HEK293 (cell line): ENCODE results near the gene GTF3C5.

ENCODE experiments used
- CTCF ChIA-PET: fragments of 350-600 bp; formaldehyde crosslinking; extraction: SDS; loops from one replicate; lab custom pipeline; 2021; ENCODE audit warnings: antibody characterized with exemption; lab: Yijun Ruan, JAX
- POLR2A ChIA-PET: fragments of 300-600 bp; formaldehyde crosslinking; extraction: SDS; loops from one replicate; lab custom pipeline; 2020; ENCODE audit warnings: antibody characterized with exemption, inconsistent platforms; lab: Yijun Ruan, JAX
- H3K27ac ChIP-seq: fragments of 200-500 bp; sonication (Bioruptor generic); 2 replicates; pipeline ENCODE4 v1.5.1; 2014; ENCODE audit warnings: low read depth, low read length, control low read depth, inconsistent platforms; ENCODE audit errors: extremely low read depth
- H3K36me3 ChIP-seq, 2 experiments: fragments of 200-500 bp in 1 of 2; sonication (Bioruptor generic) in 1 of 2; 1 replicate in 1 of 2; 2 replicates in 1 of 2; pipeline ENCODE4 v1.5.1; 2014 to 2017; ENCODE audit warnings: inconsistent platforms in 2 of 2, low read length in 2 of 2; ENCODE audit not compliant: control insufficient read depth in 2 of 2, insufficient read depth in 1 of 2
- H3K4me1 ChIP-seq: fragments of 200-500 bp; sonication (Bioruptor generic); 2 replicates; pipeline ENCODE4 v1.5.1; 2014; ENCODE audit warnings: mild to moderate bottlenecking, low read length, inconsistent platforms; ENCODE audit not compliant: control insufficient read depth, insufficient read depth
- H3K4me3 ChIP-seq: 2 replicates; pipeline ENCODE4 v1.5.1; 2011; ENCODE audit warnings: low read depth, mild to moderate bottlenecking, control low read depth, low read length, moderate library complexity
- H3K9me3 ChIP-seq: fragments of 200-500 bp; sonication (Bioruptor generic); 2 replicates; pipeline ENCODE4 v1.5.1; 2014; ENCODE audit warnings: low read depth, low read length, inconsistent platforms; ENCODE audit not compliant: control insufficient read depth, insufficient read depth
- EGR2 ChIP-seq: fragments of 450-650 bp; formaldehyde crosslinking; IDR thresholded peaks from 2 replicates; pipeline ENCODE4 v1.5.1; 2016; ENCODE audit warnings: low read depth, missing biosample characterization, missing genetic modification characterization
- SCRT1 ChIP-seq: fragments of 450-650 bp; formaldehyde crosslinking; IDR thresholded peaks from 2 replicates; pipeline ENCODE4 v1.5.1; 2016; ENCODE audit warnings: missing biosample characterization, missing genetic modification characterization, borderline replicate concordance
- SETDB1 ChIP-seq: IDR thresholded peaks from one replicate; pipeline ENCODE4 v1.6.1; 2017; ENCODE audit warnings: mild to moderate bottlenecking, low read length, moderate library complexity, mixed read lengths; ENCODE audit not compliant: insufficient read length
- ZNF132 ChIP-seq: fragments of 450-650 bp; formaldehyde crosslinking; IDR thresholded peaks from 2 replicates; pipeline ENCODE4 v1.5.1; 2017; ENCODE audit warnings: missing biosample characterization, missing genetic modification characterization, borderline replicate concordance
- ZNF274 ChIP-seq, 2 experiments: fragments of 200-500 bp in 1 of 2; fragments of 450-650 bp in 1 of 2; sonication (Bioruptor generic) in 1 of 2; formaldehyde crosslinking in 1 of 2; IDR thresholded peaks; 2 replicates each; pipeline versions ENCODE4 v1.5.1 to v1.6.1; 2014 to 2016; ENCODE audit warnings: borderline replicate concordance in 1 of 2, inconsistent platforms in 1 of 2, low read length in 1 of 2, missing biosample characterization in 1 of 2, missing genetic modification characterization in 1 of 2
- ZNF354C ChIP-seq: fragments of 450-650 bp; formaldehyde crosslinking; IDR thresholded peaks from 2 replicates; pipeline ENCODE4 v1.5.1; 2016; ENCODE audit warnings: missing biosample characterization, missing genetic modification characterization, low read depth, borderline replicate concordance
- ZNF366 ChIP-seq: fragments of 450-650 bp; formaldehyde crosslinking; conservative IDR thresholded peaks from 2 replicates; pipeline ENCODE4 v1.5.1; 2016; ENCODE audit warnings: missing biosample characterization, missing genetic modification characterization
- ZNF37A ChIP-seq: fragments of 450-650 bp; IDR thresholded peaks from 2 replicates; pipeline ENCODE4 v1.5.1; 2018; ENCODE audit warnings: missing biosample characterization, missing genetic modification characterization
- ZNF768 ChIP-seq: fragments of 450-650 bp; formaldehyde crosslinking; IDR thresholded peaks from 2 replicates; pipeline ENCODE4 v1.5.1; 2018; ENCODE audit warnings: missing biosample characterization, mild to moderate bottlenecking, missing genetic modification characterization
- ZSCAN30 ChIP-seq: fragments of 450-650 bp; IDR thresholded peaks from 2 replicates; pipeline ENCODE4 v1.5.1; 2018; ENCODE audit warnings: missing biosample characterization, mild to moderate bottlenecking, missing genetic modification characterization, moderate library complexity
- TF ChIP-seq, protein P1 (sequence below): fragments of 450-650 bp; formaldehyde crosslinking; IDR thresholded peaks from 2 replicates; pipeline ENCODE4 v1.5.1; 2016; ENCODE audit warnings: missing biosample characterization, missing genetic modification characterization, borderline replicate concordance
- TF ChIP-seq, protein P2 (sequence below): fragments of 450-650 bp; formaldehyde crosslinking; IDR thresholded peaks from 2 replicates; pipeline ENCODE4 v1.5.1; 2016; ENCODE audit warnings: missing biosample characterization, missing genetic modification characterization
- TF ChIP-seq, protein P3 (sequence below): fragments of 450-650 bp; IDR thresholded peaks from 2 replicates; pipeline ENCODE4 v1.5.1; 2018; ENCODE audit warnings: missing biosample characterization, missing genetic modification characterization
- TF ChIP-seq, protein P4 (sequence below): fragments of 450-650 bp; formaldehyde crosslinking; IDR thresholded peaks from 2 replicates; pipeline ENCODE4 v1.5.1; 2016; ENCODE audit warnings: missing biosample characterization, missing genetic modification characterization
- TF ChIP-seq, protein P5 (sequence below): fragments of 450-650 bp; formaldehyde crosslinking; IDR thresholded peaks from 2 replicates; pipeline ENCODE4 v1.5.1; 2016; ENCODE audit warnings: missing biosample characterization, missing genetic modification characterization

Gene GTF3C5

DNA sequence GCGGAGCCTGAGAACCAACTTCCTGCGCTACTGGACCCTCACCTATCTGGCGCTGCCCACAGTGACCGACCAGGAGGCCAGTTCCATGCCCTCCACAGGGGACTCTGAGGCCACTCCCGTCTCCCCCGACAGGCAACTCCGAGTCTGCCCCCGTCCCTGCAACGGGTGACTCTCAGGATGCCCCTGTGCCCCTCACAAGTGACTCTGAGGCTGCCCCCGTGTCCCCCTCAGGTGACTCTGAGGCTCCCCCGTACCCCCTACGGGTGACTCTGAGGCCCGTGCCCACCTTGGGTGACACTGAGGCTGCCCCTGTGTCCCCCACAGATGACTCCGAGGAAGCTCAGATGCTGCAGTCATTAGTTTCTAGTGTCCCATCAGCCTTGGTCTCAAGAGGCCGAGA lies 56.1 kb downstream of the GTF3C5 start:
- Histone ChIP-seq H3K4me3 (no peak overlapping the region), H3K4me1 (no peaks in the 10 kb centered on the region), H3K36me3 (no peaks in the 10 kb centered on the region), H3K27ac (no peak overlapping the region), H3K9me3 (no peaks in the 10 kb centered on the region)
- ChIA-PET CTCF (no interaction called here), POLR2A (no interaction called here)
- TF ChIP-seq ZNF132 (tag by site-specific recombination): no peak
- TF ChIP-seq, protein P1, sequence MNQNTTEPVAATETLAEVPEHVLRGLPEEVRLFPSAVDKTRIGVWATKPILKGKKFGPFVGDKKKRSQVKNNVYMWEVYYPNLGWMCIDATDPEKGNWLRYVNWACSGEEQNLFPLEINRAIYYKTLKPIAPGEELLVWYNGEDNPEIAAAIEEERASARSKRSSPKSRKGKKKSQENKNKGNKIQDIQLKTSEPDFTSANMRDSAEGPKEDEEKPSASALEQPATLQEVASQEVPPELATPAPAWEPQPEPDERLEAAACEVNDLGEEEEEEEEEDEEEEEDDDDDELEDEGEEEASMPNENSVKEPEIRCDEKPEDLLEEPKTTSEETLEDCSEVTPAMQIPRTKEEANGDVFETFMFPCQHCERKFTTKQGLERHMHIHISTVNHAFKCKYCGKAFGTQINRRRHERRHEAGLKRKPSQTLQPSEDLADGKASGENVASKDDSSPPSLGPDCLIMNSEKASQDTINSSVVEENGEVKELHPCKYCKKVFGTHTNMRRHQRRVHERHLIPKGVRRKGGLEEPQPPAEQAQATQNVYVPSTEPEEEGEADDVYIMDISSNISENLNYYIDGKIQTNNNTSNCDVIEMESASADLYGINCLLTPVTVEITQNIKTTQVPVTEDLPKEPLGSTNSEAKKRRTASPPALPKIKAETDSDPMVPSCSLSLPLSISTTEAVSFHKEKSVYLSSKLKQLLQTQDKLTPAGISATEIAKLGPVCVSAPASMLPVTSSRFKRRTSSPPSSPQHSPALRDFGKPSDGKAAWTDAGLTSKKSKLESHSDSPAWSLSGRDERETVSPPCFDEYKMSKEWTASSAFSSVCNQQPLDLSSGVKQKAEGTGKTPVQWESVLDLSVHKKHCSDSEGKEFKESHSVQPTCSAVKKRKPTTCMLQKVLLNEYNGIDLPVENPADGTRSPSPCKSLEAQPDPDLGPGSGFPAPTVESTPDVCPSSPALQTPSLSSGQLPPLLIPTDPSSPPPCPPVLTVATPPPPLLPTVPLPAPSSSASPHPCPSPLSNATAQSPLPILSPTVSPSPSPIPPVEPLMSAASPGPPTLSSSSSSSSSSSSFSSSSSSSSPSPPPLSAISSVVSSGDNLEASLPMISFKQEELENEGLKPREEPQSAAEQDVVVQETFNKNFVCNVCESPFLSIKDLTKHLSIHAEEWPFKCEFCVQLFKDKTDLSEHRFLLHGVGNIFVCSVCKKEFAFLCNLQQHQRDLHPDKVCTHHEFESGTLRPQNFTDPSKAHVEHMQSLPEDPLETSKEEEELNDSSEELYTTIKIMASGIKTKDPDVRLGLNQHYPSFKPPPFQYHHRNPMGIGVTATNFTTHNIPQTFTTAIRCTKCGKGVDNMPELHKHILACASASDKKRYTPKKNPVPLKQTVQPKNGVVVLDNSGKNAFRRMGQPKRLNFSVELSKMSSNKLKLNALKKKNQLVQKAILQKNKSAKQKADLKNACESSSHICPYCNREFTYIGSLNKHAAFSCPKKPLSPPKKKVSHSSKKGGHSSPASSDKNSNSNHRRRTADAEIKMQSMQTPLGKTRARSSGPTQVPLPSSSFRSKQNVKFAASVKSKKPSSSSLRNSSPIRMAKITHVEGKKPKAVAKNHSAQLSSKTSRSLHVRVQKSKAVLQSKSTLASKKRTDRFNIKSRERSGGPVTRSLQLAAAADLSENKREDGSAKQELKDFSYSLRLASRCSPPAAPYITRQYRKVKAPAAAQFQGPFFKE (tag by site-specific recombination): no peak
- TF ChIP-seq, protein P2, sequence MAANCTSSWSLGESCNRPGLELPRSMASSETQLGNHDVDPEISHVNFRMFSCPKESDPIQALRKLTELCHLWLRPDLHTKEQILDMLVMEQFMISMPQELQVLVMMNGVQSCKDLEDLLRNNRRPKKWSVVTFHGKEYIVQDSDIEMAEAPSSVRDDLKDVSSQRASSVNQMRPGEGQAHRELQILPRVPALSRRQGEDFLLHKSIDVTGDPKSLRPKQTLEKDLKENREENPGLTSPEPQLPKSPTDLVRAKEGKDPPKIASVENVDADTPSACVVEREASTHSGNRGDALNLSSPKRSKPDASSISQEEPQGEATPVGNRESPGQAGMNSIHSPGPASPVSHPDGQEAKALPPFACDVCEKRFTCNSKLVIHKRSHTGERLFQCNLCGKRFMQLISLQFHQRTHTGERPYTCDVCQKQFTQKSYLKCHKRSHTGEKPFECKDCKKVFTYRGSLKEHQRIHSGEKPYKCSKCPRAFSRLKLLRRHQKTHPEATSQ (tag by site-specific recombination): no peak
- TF ChIP-seq, protein P3, sequence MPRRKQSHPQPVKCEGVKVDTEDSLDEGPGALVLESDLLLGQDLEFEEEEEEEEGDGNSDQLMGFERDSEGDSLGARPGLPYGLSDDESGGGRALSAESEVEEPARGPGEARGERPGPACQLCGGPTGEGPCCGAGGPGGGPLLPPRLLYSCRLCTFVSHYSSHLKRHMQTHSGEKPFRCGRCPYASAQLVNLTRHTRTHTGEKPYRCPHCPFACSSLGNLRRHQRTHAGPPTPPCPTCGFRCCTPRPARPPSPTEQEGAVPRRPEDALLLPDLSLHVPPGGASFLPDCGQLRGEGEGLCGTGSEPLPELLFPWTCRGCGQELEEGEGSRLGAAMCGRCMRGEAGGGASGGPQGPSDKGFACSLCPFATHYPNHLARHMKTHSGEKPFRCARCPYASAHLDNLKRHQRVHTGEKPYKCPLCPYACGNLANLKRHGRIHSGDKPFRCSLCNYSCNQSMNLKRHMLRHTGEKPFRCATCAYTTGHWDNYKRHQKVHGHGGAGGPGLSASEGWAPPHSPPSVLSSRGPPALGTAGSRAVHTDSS: no peak
- TF ChIP-seq SCRT1 (tag by site-specific recombination): no peak
- no peak for TF ChIP-seq ZNF274 (IDR thresholded peaks at IDR 0.05; ENCODE audit: low read length)
- TF ChIP-seq ZNF274 (tag by site-specific recombination; IDR thresholded peaks at IDR 0.05; ENCODE audit: borderline replicate concordance): no peak
- TF ChIP-seq, protein P4, sequence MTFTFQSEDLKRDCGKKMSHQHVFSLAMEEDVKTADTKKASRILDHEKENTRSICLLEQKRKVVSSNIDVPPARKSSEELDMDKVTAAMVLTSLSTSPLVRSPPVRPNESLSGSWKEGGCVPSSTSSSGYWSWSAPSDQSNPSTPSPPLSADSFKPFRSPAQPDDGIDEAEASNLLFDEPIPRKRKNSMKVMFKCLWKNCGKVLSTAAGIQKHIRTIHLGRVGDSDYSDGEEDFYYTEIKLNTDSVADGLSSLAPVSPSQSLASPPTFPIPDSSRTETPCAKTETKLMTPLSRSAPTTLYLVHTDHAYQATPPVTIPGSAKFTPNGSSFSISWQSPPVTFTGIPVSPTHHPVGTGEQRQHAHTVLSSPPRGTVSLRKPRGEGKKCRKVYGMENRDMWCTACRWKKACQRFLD (tag by site-specific recombination): no peak
- no peak for TF ChIP-seq ZSCAN30 (tag by site-specific recombination)
- TF ChIP-seq ZNF366 (tag by site-specific recombination): no peak
- no peak for TF ChIP-seq ZNF768 (tag by site-specific recombination)
- no peak for TF ChIP-seq EGR2
- no peak for TF ChIP-seq ZNF37A (tag by site-specific recombination)
- TF ChIP-seq ZNF354C: no peak
- no peak for TF ChIP-seq SETDB1
- TF ChIP-seq, protein P5, sequence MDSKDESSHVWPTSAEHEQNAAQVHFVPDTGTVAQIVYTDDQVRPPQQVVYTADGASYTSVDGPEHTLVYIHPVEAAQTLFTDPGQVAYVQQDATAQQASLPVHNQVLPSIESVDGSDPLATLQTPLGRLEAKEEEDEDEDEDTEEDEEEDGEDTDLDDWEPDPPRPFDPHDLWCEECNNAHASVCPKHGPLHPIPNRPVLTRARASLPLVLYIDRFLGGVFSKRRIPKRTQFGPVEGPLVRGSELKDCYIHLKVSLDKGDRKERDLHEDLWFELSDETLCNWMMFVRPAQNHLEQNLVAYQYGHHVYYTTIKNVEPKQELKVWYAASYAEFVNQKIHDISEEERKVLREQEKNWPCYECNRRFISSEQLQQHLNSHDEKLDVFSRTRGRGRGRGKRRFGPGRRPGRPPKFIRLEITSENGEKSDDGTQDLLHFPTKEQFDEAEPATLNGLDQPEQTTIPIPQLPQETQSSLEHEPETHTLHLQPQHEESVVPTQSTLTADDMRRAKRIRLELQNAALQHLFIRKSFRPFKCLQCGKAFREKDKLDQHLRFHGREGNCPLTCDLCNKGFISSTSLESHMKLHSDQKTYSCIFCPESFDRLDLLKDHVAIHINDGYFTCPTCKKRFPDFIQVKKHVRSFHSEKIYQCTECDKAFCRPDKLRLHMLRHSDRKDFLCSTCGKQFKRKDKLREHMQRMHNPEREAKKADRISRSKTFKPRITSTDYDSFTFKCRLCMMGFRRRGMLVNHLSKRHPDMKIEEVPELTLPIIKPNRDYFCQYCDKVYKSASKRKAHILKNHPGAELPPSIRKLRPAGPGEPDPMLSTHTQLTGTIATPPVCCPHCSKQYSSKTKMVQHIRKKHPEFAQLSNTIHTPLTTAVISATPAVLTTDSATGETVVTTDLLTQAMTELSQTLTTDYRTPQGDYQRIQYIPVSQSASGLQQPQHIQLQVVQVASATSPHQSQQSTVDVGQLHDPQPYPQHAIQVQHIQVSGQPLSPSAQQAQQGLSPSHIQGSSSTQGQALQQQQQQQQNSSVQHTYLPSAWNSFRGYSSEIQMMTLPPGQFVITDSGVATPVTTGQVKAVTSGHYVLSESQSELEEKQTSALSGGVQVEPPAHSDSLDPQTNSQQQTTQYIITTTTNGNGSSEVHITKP (tag by site-specific recombination): no peak
